ENCODE results near the gene DYRK1B.

DNA sequence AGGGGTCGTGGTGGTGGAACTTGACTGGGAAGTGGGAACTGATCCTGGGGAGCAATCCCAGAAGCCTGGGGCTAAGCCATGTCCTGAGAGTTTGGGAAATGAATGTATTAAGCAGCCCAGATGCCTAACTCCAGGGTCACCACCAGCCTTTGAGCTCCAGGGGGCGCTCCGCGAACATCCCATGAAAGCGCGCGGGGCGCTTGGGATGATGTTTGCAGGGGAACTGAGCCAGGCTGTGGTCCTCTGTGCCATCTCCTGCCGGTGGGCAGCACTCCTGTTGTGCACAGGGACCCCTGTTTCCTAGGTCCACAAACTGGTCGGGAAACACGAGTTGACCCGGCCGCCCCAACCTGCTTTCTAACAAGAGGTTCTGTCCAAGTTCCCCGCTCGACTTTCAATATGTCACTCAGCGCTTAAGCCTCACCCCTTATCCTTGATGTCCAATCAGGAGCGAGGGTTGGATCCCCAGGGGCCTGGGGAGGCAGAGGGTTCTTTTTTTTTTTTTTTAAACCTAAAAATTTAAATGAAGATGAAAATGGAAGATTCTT, 40.9 kb downstream of the DYRK1B start:
- TF ChIP-seq, protein P1, sequence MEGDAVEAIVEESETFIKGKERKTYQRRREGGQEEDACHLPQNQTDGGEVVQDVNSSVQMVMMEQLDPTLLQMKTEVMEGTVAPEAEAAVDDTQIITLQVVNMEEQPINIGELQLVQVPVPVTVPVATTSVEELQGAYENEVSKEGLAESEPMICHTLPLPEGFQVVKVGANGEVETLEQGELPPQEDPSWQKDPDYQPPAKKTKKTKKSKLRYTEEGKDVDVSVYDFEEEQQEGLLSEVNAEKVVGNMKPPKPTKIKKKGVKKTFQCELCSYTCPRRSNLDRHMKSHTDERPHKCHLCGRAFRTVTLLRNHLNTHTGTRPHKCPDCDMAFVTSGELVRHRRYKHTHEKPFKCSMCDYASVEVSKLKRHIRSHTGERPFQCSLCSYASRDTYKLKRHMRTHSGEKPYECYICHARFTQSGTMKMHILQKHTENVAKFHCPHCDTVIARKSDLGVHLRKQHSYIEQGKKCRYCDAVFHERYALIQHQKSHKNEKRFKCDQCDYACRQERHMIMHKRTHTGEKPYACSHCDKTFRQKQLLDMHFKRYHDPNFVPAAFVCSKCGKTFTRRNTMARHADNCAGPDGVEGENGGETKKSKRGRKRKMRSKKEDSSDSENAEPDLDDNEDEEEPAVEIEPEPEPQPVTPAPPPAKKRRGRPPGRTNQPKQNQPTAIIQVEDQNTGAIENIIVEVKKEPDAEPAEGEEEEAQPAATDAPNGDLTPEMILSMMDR (IDR thresholded peaks at IDR 0.05) = peak; percentile 79 to 96 (median 90)
- no peak for TF ChIP-seq POLR2A (IDR thresholded peaks at IDR 0.05)

Measured in heart left ventricle (tissue), 13 donors.